A673 (cell line): ENCODE data around the gene SMAD6. TPM values are rescaled to one million over a fixed set of nuclear protein-coding genes. Genes with fewer than 3 reads are reported as not detected.

Source experiments
- BruUV-seq: library from RNA; stranded (reverse); fragments of 400-500 nt; replicated peaks from 2 replicates; lab custom pipeline; 2021; lab: Mats Ljungman, UMichigan
- CTCF ChIA-PET: fragments of 300-600 bp; sonication (Branson Sonifier 250); formaldehyde crosslinking; loops from one replicate; lab custom pipeline; 2022; ENCODE audit warnings: antibody characterized with exemption; lab: Charles Lee
- POLR2A ChIA-PET: fragments of 300-600 bp; sonication (Branson Sonifier 250); formaldehyde crosslinking; loops from one replicate; lab custom pipeline; 2022; ENCODE audit warnings: antibody characterized with exemption; ENCODE audit not compliant: low non-redundant PET; lab: Charles Lee
- DNase-seq: peaks from one replicate; pipeline ENCODE4 v3.0.0-alpha.2; 2015; ENCODE audit warnings: low spot score
- H3K27ac ChIP-seq: fragments of 200-600 bp; sonication (generic); 2 replicates; pipeline ENCODE4 v1.5.1; 2016; ENCODE audit warnings: mixed run types, low read depth, mild to moderate bottlenecking, mixed read lengths, antibody characterized with exemption, low read length; ENCODE audit not compliant: poor library complexity, severe bottlenecking
- H3K27me3 ChIP-seq: fragments of 200-600 bp; sonication (generic); replicated peaks from 2 replicates; pipeline ENCODE4 v1.6.1; 2017; ENCODE audit warnings: mixed run types, low read depth, mild to moderate bottlenecking, mixed read lengths, antibody characterized with exemption, low read length; ENCODE audit not compliant: insufficient read depth, poor library complexity
- H3K36me3 ChIP-seq: fragments of 200-600 bp; sonication (generic); 2 replicates; pipeline ENCODE4 v1.6.1; 2016; ENCODE audit warnings: mixed run types, mild to moderate bottlenecking, mixed read lengths, antibody characterized with exemption, low read length; ENCODE audit not compliant: insufficient read depth, poor library complexity, severe bottlenecking
- H3K4me1 ChIP-seq: fragments of 200-600 bp; sonication (generic); 2 replicates; pipeline ENCODE4 v1.6.1; 2017; ENCODE audit warnings: mixed run types, mild to moderate bottlenecking, mixed read lengths, antibody characterized with exemption, low read length; ENCODE audit not compliant: insufficient read depth, poor library complexity, severe bottlenecking
- H3K4me3 ChIP-seq: fragments of 200-600 bp; sonication (generic); 2 replicates; pipeline ENCODE4 v1.5.1; 2016; ENCODE audit warnings: low read depth, mixed run types, mild to moderate bottlenecking, mixed read lengths, low read length; ENCODE audit not compliant: poor library complexity, severe bottlenecking
- H3K9me3 ChIP-seq: fragments of 200-600 bp; sonication (generic); 2 replicates; pipeline ENCODE4 v1.6.1; 2016; ENCODE audit warnings: mixed run types, low read depth, mild to moderate bottlenecking, mixed read lengths, antibody characterized with exemption, low read length; ENCODE audit not compliant: poor library complexity, severe bottlenecking
- CTCF ChIP-seq: fragments of 300-800, 200-600 bp; sonication (generic); conservative IDR thresholded peaks from 2 replicates; pipeline ENCODE4 v1.5.1; 2017; ENCODE audit warnings: low read depth, mild to moderate bottlenecking, antibody characterized with exemption, low read length, moderate library complexity, mixed read lengths
- EZH2 ChIP-seq: fragments of 200-600 bp; sonication (generic); IDR thresholded peaks from 2 replicates; pipeline ENCODE4 v1.6.1; 2017; ENCODE audit warnings: borderline replicate concordance, low read depth, mild to moderate bottlenecking, mixed read lengths, antibody characterized with exemption, low read length; ENCODE audit not compliant: poor library complexity, severe bottlenecking
- intact Hi-C: fragments of 100-400 bp; cut with micrococcal nuclease; formaldehyde crosslinking; loops from one replicate; pipeline ENCODE4 v1.10.0; 2022; ENCODE audit not compliant: unreplicated experiment
- total RNA-seq: library from RNA; stranded (reverse); gene quantifications from 2 replicates; pipeline ENCODE4 v1.2.3, GENCODE V29; 2021

SMAD6 gene
- total RNA-seq, 1 experiment from 2014 or later, result 63.9 TPM

- Histone ChIP-seq H3K4me1 (peaks cover 12% of the 10 kb centered on the region), H3K36me3 (peaks cover 7% of the 10 kb centered on the region), H3K27me3 (no peaks in the 10 kb centered on the region), H3K9me3 (no peaks in the 10 kb centered on the region), H3K27ac (no peak overlapping the region), H3K4me3 (no peak overlapping the region)
- TF ChIP-seq EZH2 (no peak), CTCF (no peak)
- ChIA-PET POLR2A (interaction anchor here (0.6 kb wide), 1 partner anchor 109 kb away, joined by 3 read pairs; no protein-coding TSS in a partner anchor), CTCF (no interaction called here)
- DNase-seq, result no peak
- BruUV-seq, result no TSS peak
- intact Hi-C loops, result no loop called here
These were observed 82.1 kb downstream of the SMAD6 start for GRCh38 chr15:66784174-66784573.

DNA sequence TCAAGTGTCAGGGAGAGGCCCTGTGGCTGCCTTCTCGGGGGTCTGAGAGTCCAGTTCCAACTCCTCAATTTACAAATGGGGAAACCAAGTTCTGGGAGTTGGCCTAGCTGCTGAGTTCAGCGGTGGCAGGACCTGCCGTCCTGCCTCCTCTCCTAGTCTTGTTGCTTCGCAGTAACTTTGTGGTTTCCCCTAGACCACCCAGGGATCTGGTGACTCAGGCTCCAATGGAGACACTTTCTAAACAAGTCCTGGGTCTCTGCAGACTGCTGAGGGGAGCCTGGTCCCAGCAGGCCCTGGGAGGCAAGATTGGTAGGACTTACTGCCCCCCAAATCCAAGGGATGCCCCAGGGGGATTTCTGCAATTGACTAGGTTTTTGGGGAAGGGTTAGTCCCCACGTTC lies 83.6 kb downstream of the SMAD6 start:
- peaks cover 7% of the 10 kb centered on the region for H3K36me3 ChIP-seq
- ChIA-PET POLR2A (no interaction called here), CTCF (no interaction called here)
- intact Hi-C loops, result loop anchor here (5.0 kb wide), 1 partner anchor 67 kb away; no protein-coding TSS in a partner anchor
- H3K4me1 ChIP-seq, result no peaks in the 10 kb centered on the region
- H3K27ac ChIP-seq, result no peak overlapping the region
- BruUV-seq, result no TSS peak
- TF ChIP-seq CTCF (no peak), EZH2 (no peak)
- no peaks in the 10 kb centered on the region for H3K27me3 ChIP-seq
- H3K9me3 ChIP-seq, result no peaks in the 10 kb centered on the region
- H3K4me3 ChIP-seq, result no peak overlapping the region
- DNase-seq, result no peak

GRCh38 chr15:66786222-66786621 lies 84.2 kb downstream of the SMAD6 start:
- Histone ChIP-seq H3K27ac (no peak overlapping the region), H3K27me3 (no peaks in the 10 kb centered on the region), H3K9me3 (no peaks in the 10 kb centered on the region), H3K36me3 (peaks cover 6% of the 10 kb centered on the region), H3K4me3 (no peak overlapping the region), H3K4me1 (no peaks in the 10 kb centered on the region)
- intact Hi-C loops, result loop anchor here (5.0 kb wide), 1 partner anchor 66 kb away; no protein-coding TSS in a partner anchor
- no peak for DNase-seq
- no TSS peak for BruUV-seq
- no peak for TF ChIP-seq EZH2
- TF ChIP-seq CTCF, result no peak
- CTCF ChIA-PET, result no interaction called here
- POLR2A ChIA-PET, result no interaction called here
